ENCODE measurements around the gene TEKTIP1.

TEKTIP1 gene

DNA sequence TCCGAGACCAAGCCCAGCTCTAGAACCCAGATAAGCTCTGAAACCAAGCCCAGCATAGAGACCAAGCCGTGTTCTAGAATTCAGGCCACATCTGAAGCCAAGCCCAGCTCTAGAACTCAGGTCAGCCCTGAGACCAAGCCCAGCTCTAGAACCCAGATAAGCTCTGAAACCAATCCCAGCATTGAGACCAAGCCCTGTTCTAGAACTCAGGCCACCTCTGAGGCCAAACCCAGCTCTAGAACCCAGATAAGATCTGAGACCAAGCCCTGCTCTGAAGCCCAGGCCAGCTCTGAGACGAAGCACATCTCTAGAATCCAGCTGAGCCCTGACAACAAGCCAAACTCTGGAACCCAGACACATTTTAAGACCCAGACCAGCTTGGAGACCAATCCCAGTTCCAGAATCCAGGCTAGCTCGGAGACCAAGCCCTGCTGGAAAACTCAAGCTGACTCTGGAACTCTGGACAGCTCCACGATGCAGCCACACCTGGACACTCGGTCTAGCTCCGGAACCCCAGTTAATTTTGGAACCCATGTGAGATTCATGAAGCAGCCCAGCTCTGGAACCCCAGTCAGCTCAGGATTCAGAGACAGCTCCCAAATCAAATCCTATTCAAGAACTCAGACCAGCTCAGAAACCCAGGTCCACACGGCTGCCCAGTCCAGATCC, 52.2 kb downstream of the TEKTIP1 start:
- TF ChIP-seq, protein P1, sequence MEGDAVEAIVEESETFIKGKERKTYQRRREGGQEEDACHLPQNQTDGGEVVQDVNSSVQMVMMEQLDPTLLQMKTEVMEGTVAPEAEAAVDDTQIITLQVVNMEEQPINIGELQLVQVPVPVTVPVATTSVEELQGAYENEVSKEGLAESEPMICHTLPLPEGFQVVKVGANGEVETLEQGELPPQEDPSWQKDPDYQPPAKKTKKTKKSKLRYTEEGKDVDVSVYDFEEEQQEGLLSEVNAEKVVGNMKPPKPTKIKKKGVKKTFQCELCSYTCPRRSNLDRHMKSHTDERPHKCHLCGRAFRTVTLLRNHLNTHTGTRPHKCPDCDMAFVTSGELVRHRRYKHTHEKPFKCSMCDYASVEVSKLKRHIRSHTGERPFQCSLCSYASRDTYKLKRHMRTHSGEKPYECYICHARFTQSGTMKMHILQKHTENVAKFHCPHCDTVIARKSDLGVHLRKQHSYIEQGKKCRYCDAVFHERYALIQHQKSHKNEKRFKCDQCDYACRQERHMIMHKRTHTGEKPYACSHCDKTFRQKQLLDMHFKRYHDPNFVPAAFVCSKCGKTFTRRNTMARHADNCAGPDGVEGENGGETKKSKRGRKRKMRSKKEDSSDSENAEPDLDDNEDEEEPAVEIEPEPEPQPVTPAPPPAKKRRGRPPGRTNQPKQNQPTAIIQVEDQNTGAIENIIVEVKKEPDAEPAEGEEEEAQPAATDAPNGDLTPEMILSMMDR (conservative IDR thresholded peaks at IDR 0.05; ENCODE audit: low read depth, low read length), result no peak
- Histone ChIP-seq H4K20me1 (ENCODE audit: insufficient read depth) (no peaks in the 10 kb centered on the region), H3K27ac (no peak overlapping the region), H3K27me3 (ENCODE audit: insufficient read depth, low read depth) (peaks cover 37% of the 10 kb centered on the region), H3K4me1 (ENCODE audit: low read depth, poor library complexity, severe bottlenecking) (no peaks in the 10 kb centered on the region), H3K36me3 (ENCODE audit: insufficient read depth) (no peaks in the 10 kb centered on the region), H3K4me2 (no peak overlapping the region), H3K79me2 (ENCODE audit: insufficient read depth, low read depth) (no peaks in the 10 kb centered on the region), H3K4me3 (IDR thresholded peaks at IDR 0.05; ENCODE audit: insufficient read depth, low read depth, low read length) (no peak overlapping the region), H2AFZ (ENCODE audit: low read depth) (no peak overlapping the region), H3K9ac (no peak overlapping the region)

DNA sequence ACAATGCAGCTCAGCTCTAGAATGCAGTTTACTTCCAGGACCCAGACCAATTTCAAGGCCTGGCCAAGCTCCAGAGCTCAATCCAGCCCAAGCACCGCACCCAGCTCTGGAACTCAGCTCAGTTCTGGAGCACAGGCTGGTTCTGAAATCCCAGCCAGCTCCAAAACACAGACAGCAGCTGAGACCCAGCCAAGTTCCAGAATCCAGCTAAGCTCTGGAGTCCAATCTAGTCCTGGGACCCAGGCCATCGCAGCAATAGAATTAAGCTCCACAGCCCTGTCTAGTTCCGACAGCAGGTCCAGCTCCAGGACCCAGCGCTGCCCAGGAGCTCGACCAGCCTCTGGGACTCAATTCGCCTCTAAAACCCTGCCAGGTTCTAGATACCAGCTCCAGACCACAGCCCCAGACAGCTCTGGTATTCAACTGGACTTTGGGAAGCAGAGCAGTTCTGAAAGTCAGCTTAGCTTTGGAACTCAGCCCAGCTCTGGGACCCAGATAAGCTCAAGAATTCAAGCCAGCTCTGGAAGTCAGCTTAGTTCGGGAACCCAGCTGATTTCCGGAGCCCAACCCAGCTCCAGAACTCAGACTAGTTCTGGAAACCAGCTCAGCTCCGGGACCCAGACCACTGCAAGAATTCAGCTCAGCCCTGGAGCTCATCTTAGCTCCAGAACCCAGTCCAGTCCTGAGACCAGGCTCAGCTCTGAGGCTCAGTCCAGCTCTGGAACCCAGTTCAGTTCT, 53.1 kb downstream of the TEKTIP1 start:
- Histone ChIP-seq H4K20me1 (ENCODE audit: insufficient read depth) (no peaks in the 10 kb centered on the region), H3K4me2 (no peak overlapping the region), H3K27me3 (ENCODE audit: insufficient read depth, low read depth) (peaks cover 40% of the 10 kb centered on the region), H3K4me1 (ENCODE audit: low read depth, poor library complexity, severe bottlenecking) (no peaks in the 10 kb centered on the region), H3K27ac (no peak overlapping the region), H3K4me3 (IDR thresholded peaks at IDR 0.05; ENCODE audit: insufficient read depth, low read depth, low read length) (no peak overlapping the region), H2AFZ (ENCODE audit: low read depth) (no peak overlapping the region), H3K36me3 (ENCODE audit: insufficient read depth) (no peaks in the 10 kb centered on the region), H3K79me2 (ENCODE audit: insufficient read depth, low read depth) (no peaks in the 10 kb centered on the region), H3K9ac (no peak overlapping the region)
- TF ChIP-seq, protein P1 (conservative IDR thresholded peaks at IDR 0.05; ENCODE audit: low read depth, low read length), result no peak

DNA sequence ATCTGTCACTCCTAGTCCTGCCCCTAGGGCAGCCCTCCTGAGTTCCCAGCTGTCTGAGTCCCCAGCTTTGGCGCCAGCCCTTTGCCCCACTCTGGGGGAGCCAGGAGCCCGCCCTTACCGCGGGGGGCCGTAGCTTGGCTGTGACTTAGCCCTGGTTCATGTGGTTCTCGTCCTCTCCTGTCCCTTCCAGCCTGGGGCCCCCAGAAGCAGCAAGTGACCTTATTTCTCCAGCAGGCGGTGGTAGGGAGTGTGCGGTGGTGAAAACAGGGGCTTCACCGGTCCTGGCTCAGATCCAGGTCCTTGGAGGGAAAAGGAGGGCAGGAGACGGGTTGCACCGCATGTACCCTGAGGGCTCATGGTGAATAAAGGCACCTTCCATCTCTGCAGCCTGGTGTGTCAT, 54.2 kb downstream of the TEKTIP1 start:
- Histone ChIP-seq H3K9ac (no peak overlapping the region), H3K27me3 (ENCODE audit: insufficient read depth, low read depth) (peaks cover 40% of the 10 kb centered on the region), H3K4me1 (ENCODE audit: low read depth, poor library complexity, severe bottlenecking) (no peaks in the 10 kb centered on the region), H3K36me3 (ENCODE audit: insufficient read depth) (no peaks in the 10 kb centered on the region), H2AFZ (ENCODE audit: low read depth) (no peak overlapping the region), H3K27ac (no peak overlapping the region), H3K79me2 (ENCODE audit: insufficient read depth, low read depth) (no peaks in the 10 kb centered on the region), H4K20me1 (ENCODE audit: insufficient read depth) (no peaks in the 10 kb centered on the region), H3K4me2 (no peak overlapping the region), H3K4me3 (IDR thresholded peaks at IDR 0.05; ENCODE audit: insufficient read depth, low read depth, low read length) (no peak overlapping the region)
- TF ChIP-seq, protein P1 (conservative IDR thresholded peaks at IDR 0.05; ENCODE audit: low read depth, low read length), result no peak
